SK-N-MC (cell line): ENCODE results near the gene CYP1A2.

Experiments used
- DNase-seq: peaks from one replicate; pipeline ENCODE4 v3.0.0-alpha.2; 2011; ENCODE audit warnings: low read depth, low spot score
- H3K27ac ChIP-seq: fragments of 200-600 bp; sonication (generic); 2 replicates; pipeline ENCODE4 v1.5.1; 2016; ENCODE audit warnings: mixed run types
- H3K36me3 ChIP-seq: fragments of 200-600 bp; sonication (generic); 2 replicates; pipeline ENCODE4 v1.6.1; 2017; ENCODE audit warnings: antibody characterized with exemption, low read length, mixed read lengths; ENCODE audit not compliant: insufficient read depth
- H3K4me3 ChIP-seq: fragments of 200-600 bp; sonication (generic); 2 replicates; pipeline ENCODE4 v1.5.1; 2016
- H3K9ac ChIP-seq: fragments of 200-600 bp; sonication (generic); 2 replicates; pipeline ENCODE4 v1.8.0; 2017; ENCODE audit warnings: mixed run types, mixed read lengths; ENCODE audit not compliant: insufficient read length
- H3K9me3 ChIP-seq: fragments of 200-600 bp; sonication (generic); 2 replicates; pipeline ENCODE4 v1.6.1; 2017; ENCODE audit warnings: low read depth, mild to moderate bottlenecking, antibody characterized with exemption, low read length, moderate library complexity, mixed read lengths
- EZH2 ChIP-seq: fragments of 200-600 bp; sonication (generic); IDR thresholded peaks from one replicate; pipeline ENCODE4 v1.6.1; 2017; ENCODE audit warnings: antibody characterized with exemption
- FOXP2 ChIP-seq: optimal IDR thresholded peaks from 2 replicates; pipeline ENCODE3; 2011; ENCODE audit warnings: mild to moderate bottlenecking, moderate library complexity; ENCODE audit not compliant: insufficient read depth; ENCODE audit errors: extremely low read length, control extremely low read depth
- POLR2AphosphoS5 ChIP-seq: IDR thresholded peaks from 2 replicates; pipeline ENCODE4 v1.6.1; 2012; ENCODE audit warnings: mild to moderate bottlenecking, low read depth, low read length, borderline replicate concordance

The CYP1A2 gene

DNA sequence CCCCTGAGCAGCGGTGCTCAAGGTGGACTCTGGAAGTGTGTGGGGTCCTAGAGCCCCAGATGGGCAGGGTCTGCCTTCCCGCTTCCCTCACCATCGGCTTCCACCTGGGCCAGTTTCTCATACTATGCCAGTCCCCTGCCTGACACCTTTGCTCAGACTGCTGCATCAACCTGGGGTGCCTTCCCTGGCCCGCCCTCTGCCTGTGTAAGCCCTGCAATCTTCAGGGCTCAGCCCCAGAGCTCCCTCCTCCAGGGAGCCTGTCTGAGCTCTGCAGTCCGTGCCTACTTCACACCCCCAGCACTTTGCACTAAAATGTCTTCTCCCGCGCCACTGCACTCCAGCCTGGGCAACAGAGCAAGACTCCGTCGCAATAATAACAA lies 46.3 kb downstream of the CYP1A2 start:
- H3K4me3 ChIP-seq = no peak overlapping the region
- no peaks in the 10 kb centered on the region for H3K9me3 ChIP-seq
- peaks cover 7% of the 10 kb centered on the region; the same call in 1 of the 2 replicates for H3K36me3 ChIP-seq
- TF ChIP-seq POLR2AphosphoS5 (no peak), FOXP2 (no peak), EZH2 (no peak)
- H3K9ac ChIP-seq = no peak overlapping the region
- DNase-seq = no peak
- no peak overlapping the region for H3K27ac ChIP-seq

DNA sequence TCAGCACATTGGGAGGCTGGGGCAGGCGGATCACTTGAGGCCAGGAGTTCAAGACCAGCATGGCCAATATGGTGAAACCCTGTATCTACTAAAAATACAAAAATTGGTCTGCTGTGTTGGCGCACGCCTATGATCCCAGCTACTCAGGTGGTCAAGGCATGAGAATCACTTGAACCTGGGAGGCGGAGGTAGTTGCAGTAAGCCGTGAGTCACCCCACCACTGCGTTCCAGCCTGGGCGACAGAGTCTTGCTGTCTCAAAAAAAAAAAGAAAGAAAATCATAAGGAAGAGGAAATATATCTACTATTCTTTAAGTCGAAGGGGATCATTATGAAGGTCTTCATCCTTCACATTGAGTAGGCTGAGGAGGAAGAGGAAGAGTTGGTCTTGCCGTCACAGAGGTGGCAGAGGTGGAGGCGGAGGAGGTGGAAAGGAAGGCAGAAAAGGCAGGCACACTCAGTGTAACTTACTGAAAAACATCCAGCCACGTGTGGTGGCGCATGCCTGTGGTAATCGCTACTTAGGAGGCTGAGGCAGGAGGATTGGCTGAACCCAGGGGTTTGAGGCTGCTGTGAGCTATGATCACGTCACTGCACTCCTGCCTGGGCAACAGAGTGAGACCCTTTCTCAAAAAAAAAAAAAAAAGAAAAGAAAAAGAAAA lies 47.5 kb downstream of the CYP1A2 start:
- TF ChIP-seq FOXP2 (no peak), POLR2AphosphoS5 (no peak), EZH2 (no peak)
- H3K36me3 ChIP-seq = peaks cover 16% of the 10 kb centered on the region; the same call in 1 of the 2 replicates
- no peak for DNase-seq
- no peak overlapping the region for H3K4me3 ChIP-seq
- H3K27ac ChIP-seq = no peak overlapping the region
- H3K9ac ChIP-seq = no peak overlapping the region
- H3K9me3 ChIP-seq = no peaks in the 10 kb centered on the region

DNA sequence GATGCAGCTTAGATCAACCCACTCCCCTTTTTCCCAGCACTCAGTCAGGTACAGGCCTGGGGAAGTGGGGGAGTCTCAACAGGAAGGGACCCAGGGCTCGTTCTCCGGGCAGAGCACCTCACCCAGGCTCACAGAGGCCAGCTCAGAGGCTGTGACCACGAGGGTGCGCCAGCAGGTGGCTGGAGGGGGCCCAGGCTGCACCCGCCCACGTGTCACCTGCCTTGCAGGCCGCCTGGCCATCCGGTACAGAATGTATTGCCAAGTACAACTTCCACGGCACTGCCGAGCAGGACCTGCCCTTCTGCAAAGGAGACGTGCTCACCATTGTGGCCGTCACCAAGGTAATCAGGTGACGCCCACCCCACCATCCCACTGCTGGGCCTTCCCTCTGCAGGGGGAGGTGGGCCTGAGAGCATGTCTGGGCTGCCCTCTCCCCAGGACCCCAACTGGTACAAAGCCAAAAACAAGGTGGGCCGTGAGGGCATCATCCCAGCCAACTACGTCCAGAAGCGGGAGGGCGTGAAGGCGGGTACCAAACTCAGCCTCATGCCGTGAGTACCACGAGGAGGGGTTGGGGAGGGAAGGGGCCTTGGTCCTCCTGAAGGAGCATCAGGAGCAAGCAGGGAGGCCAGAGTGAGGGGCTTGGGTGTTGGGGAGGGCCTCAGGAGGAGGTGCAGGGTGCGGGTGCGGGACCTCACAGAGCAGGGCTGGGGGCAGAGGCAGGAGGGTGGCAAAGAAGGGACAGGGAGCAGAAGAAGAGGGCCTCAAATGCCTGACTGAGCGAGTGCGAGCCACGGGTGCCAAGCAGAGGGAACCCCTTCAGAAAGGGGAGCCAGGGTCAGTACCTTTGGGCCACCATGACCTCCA lies 50.0 kb downstream of the CYP1A2 start:
- Histone ChIP-seq H3K27ac (no peak overlapping the region), H3K36me3 (peaks cover 32% of the 10 kb centered on the region; the same call in 1 of the 2 replicates), H3K9me3 (no peaks in the 10 kb centered on the region), H3K9ac (no peak overlapping the region), H3K4me3 (no peak overlapping the region)
- TF ChIP-seq POLR2AphosphoS5 = no peak
- no peak for TF ChIP-seq EZH2
- no peak for TF ChIP-seq FOXP2
- DNase-seq = no peak

DNA sequence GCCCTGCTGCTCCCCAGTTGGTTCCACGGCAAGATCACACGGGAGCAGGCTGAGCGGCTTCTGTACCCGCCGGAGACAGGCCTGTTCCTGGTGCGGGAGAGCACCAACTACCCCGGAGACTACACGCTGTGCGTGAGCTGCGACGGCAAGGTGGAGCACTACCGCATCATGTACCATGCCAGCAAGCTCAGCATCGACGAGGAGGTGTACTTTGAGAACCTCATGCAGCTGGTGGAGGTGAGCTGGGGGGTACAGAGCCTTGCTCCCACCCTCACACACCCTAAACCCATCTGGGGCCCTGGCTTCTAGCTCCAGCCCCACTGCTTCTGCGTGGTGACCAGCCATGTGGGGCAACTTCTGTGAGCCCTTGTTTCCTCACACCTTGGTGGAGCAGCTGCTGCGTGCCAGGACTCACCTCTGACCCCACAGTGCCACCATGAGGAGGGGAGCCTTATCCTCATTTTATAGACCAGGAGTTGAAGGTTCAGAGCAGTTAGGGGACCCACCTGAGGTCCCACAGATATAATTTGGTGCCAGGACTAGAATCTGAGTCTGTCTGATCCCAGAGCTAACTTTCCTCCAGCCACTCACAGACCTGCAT lies 50.7 kb downstream of the CYP1A2 start:
- Histone ChIP-seq H3K9ac (no peak overlapping the region), H3K4me3 (no peak overlapping the region), H3K36me3 (peaks cover 32% of the 10 kb centered on the region; the same call in 1 of the 2 replicates), H3K27ac (no peak overlapping the region), H3K9me3 (no peaks in the 10 kb centered on the region)
- no peak for DNase-seq
- TF ChIP-seq EZH2 = no peak
- no peak for TF ChIP-seq POLR2AphosphoS5
- TF ChIP-seq FOXP2 = no peak

DNA sequence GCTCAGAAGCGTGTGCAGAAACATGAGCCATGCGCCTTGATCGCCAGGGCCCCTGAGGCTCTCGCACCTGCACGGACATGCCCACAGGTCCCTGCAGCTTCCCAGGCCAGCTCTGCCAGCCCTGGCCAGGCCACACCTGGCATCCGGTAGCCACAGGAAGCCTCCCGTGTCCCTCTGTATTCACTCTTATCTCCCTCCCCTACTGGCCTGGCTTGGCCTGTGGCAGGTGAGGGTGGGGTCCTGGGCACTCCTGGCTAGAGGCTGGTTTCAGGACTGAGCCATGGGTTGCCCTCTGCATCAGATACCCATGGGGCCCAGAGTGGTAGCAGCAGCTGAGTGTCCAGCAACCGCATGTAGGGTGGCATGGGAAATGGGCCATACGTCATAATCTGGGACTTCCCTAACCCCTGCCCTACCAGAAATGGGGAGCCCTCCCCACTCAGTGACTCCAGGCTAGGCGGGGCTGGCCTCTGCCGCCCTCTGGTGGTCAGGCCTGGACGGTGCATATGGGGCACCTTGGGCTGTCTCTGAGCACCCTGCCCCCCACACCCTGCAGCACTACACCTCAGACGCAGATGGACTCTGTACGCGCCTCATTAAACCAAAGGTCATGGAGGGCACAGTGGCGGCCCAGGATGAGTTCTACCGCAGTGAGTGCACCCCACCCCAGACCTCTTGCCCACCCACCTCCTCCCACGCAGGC lies 51.4 kb downstream of the CYP1A2 start:
- Histone ChIP-seq H3K9ac (no peak overlapping the region), H3K4me3 (no peak overlapping the region), H3K9me3 (no peaks in the 10 kb centered on the region), H3K36me3 (peaks cover 32% of the 10 kb centered on the region; the same call in 1 of the 2 replicates), H3K27ac (no peak overlapping the region)
- DNase-seq = no peak
- TF ChIP-seq EZH2 (no peak), POLR2AphosphoS5 (no peak), FOXP2 (no peak)

DNA sequence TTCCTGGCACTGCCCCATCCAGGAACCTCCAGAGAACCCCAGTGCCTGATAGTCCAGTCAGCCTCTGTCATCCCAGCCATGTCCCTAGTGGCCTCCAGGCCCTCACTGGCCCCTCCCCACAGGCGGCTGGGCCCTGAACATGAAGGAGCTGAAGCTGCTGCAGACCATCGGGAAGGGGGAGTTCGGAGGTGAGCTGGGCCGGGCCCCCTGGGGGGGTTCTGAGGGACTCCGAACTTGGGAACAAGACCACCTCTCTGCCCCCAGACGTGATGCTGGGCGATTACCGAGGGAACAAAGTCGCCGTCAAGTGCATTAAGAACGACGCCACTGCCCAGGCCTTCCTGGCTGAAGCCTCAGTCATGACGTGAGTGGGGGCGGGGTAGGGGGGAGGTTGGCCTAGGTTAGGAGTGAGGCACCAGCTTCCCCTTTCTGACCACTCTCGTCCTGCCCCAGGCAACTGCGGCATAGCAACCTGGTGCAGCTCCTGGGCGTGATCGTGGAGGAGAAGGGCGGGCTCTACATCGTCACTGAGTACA lies 52.0 kb downstream of the CYP1A2 start:
- Histone ChIP-seq H3K9ac (no peak overlapping the region), H3K4me3 (no peak overlapping the region), H3K9me3 (no peaks in the 10 kb centered on the region), H3K27ac (no peak overlapping the region), H3K36me3 (peaks cover 32% of the 10 kb centered on the region; the same call in 1 of the 2 replicates)
- TF ChIP-seq POLR2AphosphoS5 = no peak
- TF ChIP-seq FOXP2 = no peak
- TF ChIP-seq EZH2 = no peak
- DNase-seq = no peak

DNA sequence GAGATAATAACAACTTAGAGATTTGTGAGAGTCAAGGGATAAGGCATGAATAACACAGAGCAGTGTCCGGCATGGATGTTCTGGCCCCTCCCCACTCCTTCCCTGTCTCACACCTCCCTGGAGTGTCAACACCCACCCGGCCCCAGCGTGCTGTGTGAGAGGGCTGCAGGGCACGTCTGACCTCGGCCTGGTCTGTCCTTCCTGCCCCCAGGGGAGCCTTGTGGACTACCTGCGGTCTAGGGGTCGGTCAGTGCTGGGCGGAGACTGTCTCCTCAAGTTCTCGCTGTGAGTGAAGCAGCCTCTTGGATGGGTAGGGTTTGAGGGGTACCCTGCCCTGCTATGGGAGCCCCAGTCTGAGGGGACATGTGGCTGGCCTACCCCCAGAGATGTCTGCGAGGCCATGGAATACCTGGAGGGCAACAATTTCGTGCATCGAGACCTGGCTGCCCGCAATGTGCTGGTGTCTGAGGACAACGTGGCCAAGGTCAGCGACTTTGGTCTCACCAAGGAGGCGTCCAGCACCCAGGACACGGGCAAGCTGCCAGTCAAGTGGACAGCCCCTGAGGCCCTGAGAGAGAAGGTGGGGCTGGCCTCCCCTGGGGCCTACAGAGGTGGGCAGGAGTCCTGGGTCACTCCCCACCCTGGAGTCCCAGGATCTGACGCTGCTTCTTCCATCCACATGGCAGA lies 52.8 kb downstream of the CYP1A2 start:
- Histone ChIP-seq H3K9me3 (no peaks in the 10 kb centered on the region), H3K27ac (no peak overlapping the region), H3K9ac (no peak overlapping the region), H3K4me3 (no peak overlapping the region), H3K36me3 (peaks cover 32% of the 10 kb centered on the region; the same call in 1 of the 2 replicates)
- TF ChIP-seq EZH2 (no peak), POLR2AphosphoS5 (0 out of 2 replicates have a peak, but pooled peaks have one; percentile 3)
- no peak for DNase-seq
